PC-9 (cell line): ENCODE results near the gene CREBBP. TPM values are rescaled to one million over a fixed set of nuclear protein-coding genes. Genes with fewer than 3 reads are reported as not detected.

ENCODE experiments used
- BruUV-seq: library from RNA; stranded (reverse); fragments of 400-500 nt; replicated peaks from 2 replicates; lab custom pipeline; 2021; lab: Mats Ljungman, UMichigan
- CTCF ChIA-PET: fragments of 300-600 bp; sonication (Branson Sonifier 250); formaldehyde crosslinking; loops from one replicate; lab custom pipeline; 2022; ENCODE audit warnings: antibody characterized with exemption; lab: Charles Lee
- POLR2A ChIA-PET: fragments of 300-600 bp; sonication (Branson Sonifier 250); formaldehyde crosslinking; loops from one replicate; lab custom pipeline; 2022; ENCODE audit warnings: antibody characterized with exemption; ENCODE audit not compliant: unreplicated experiment; lab: Charles Lee
- DNase-seq, 2 experiments: peaks; one replicate each; pipeline versions ENCODE4 v3.0.0 to v3.0.0-alpha.2; 2015 to 2022; ENCODE audit warnings: mixed read lengths in 1 of 2
- H2AFZ ChIP-seq: fragments of 200-600 bp; sonication (generic); 2 replicates; pipeline ENCODE4 v1.8.1; 2017; ENCODE audit warnings: antibody characterized with exemption
- H3F3A ChIP-seq: fragments of 200-600 bp; sonication (generic); 2 replicates; pipeline ENCODE4 v1.8.1; 2017; ENCODE audit warnings: antibody characterized with exemption, mild to moderate bottlenecking, low read depth; ENCODE audit not compliant: insufficient read depth
- H3K27ac ChIP-seq: fragments of 200-600 bp; sonication (generic); 2 replicates; pipeline ENCODE4 v1.6.1; 2016; ENCODE audit warnings: mixed run types
- H3K27me3 ChIP-seq: fragments of 200-600 bp; sonication (generic); 2 replicates; pipeline ENCODE4 v1.6.1; 2016; ENCODE audit warnings: low read depth, mixed run types; ENCODE audit not compliant: insufficient read depth
- H3K36me3 ChIP-seq: fragments of 200-600 bp; sonication (generic); 2 replicates; pipeline ENCODE4 v1.6.1; 2016; ENCODE audit warnings: low read depth, mixed run types
- H3K4me1 ChIP-seq: fragments of 200-600 bp; sonication (generic); replicated peaks from 2 replicates; pipeline ENCODE4 v1.6.1; 2016; ENCODE audit warnings: mixed run types; ENCODE audit not compliant: insufficient read depth
- H3K4me2 ChIP-seq: fragments of 200-600 bp; sonication (generic); 2 replicates; pipeline ENCODE4 v1.6.1; 2017; ENCODE audit warnings: mixed run types
- H3K4me3 ChIP-seq: fragments of 200-600 bp; sonication (generic); 2 replicates; pipeline ENCODE4 v1.6.1; 2016; ENCODE audit warnings: mixed run types
- H3K79me2 ChIP-seq: fragments of 200-600 bp; sonication (generic); 2 replicates; pipeline ENCODE4 v1.6.1; 2017; ENCODE audit warnings: low read depth, mixed run types
- H3K9me2 ChIP-seq: fragments of 200-600 bp; sonication (generic); 2 replicates; pipeline ENCODE4 v1.8.1; 2017; ENCODE audit warnings: mild to moderate bottlenecking; ENCODE audit not compliant: insufficient read depth
- H3K9me3 ChIP-seq: fragments of 200-600 bp; sonication (generic); 2 replicates; pipeline ENCODE4 v1.8.1; 2016; ENCODE audit warnings: low read depth; ENCODE audit not compliant: insufficient read depth
- H4K20me1 ChIP-seq: fragments of 200-600 bp; sonication (generic); 2 replicates; pipeline ENCODE4 v1.8.1; 2017; ENCODE audit not compliant: insufficient read depth
- EZH2 ChIP-seq: fragments of 200-600 bp; sonication (generic); IDR thresholded peaks from 2 replicates; pipeline ENCODE4 v1.8.0; 2017; ENCODE audit warnings: antibody characterized with exemption, low read depth
- intact Hi-C: fragments of 100-400 bp; cut with micrococcal nuclease; formaldehyde crosslinking; loops from one replicate; pipeline ENCODE4 v1.10.0; 2022; ENCODE audit not compliant: unreplicated experiment
- total RNA-seq: library from RNA; stranded (reverse); gene quantifications from 2 replicates; pipeline ENCODE4 v1.2.3, GENCODE V29; 2021
- TF ChIP-seq, protein P1 (sequence below): fragments of 200-600 bp; sonication (generic); conservative IDR thresholded peaks from 2 replicates; pipeline ENCODE4 v1.6.1; 2017; ENCODE audit warnings: mixed run types, antibody characterized with exemption, mild to moderate bottlenecking, moderate library complexity

Gene CREBBP
- total RNA-seq, 1 experiment from 2014 or later = 74.9 TPM

DNA sequence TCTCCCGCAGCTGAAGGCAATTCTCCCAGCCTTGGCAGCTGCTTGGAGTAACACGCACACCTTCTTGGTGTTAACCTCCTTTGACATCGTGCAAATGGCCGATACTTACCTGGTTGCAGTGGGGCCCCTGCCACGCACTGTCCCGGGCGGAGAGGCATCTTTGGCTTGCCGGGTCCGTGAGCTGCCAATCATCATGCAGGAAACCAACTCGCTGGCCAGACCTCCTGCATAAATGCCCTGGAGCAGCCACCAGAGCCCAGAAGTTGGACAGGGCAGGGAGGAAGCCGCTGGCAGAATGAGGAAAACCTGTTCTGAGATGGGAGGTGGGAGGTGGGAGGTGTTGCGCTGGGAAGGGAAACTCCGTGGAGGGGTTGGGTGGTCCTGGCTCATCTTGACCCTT, 41.7 kb upstream of the CREBBP start:
- Histone ChIP-seq H3K9me2 (no peaks in the 10 kb centered on the region), H3K27ac (no peak overlapping the region), H4K20me1 (no peaks in the 10 kb centered on the region), H3K27me3 (0 out of 2 replicates have a peak, but pooled peaks cover 5% of the 10 kb centered on the region), H2AFZ (no peak overlapping the region), H3K4me1 (peaks cover 15% of the 10 kb centered on the region), H3K79me2 (no peaks in the 10 kb centered on the region), H3K9me3 (no peaks in the 10 kb centered on the region), H3K4me3 (no peak overlapping the region), H3K4me2 (peak overlapping the region; percentile 59), H3F3A (no peaks in the 10 kb centered on the region; the same call in 1 of the 2 replicates), H3K36me3 (no peaks in the 10 kb centered on the region)
- POLR2A ChIA-PET = no interaction called here
- intact Hi-C loops = no loop called here
- BruUV-seq = no TSS peak
- DNase-seq = peak; percentile 65 to 70
- TF ChIP-seq, protein P1, sequence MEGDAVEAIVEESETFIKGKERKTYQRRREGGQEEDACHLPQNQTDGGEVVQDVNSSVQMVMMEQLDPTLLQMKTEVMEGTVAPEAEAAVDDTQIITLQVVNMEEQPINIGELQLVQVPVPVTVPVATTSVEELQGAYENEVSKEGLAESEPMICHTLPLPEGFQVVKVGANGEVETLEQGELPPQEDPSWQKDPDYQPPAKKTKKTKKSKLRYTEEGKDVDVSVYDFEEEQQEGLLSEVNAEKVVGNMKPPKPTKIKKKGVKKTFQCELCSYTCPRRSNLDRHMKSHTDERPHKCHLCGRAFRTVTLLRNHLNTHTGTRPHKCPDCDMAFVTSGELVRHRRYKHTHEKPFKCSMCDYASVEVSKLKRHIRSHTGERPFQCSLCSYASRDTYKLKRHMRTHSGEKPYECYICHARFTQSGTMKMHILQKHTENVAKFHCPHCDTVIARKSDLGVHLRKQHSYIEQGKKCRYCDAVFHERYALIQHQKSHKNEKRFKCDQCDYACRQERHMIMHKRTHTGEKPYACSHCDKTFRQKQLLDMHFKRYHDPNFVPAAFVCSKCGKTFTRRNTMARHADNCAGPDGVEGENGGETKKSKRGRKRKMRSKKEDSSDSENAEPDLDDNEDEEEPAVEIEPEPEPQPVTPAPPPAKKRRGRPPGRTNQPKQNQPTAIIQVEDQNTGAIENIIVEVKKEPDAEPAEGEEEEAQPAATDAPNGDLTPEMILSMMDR = no peak
- TF ChIP-seq EZH2 = no peak
- CTCF ChIA-PET = interaction anchor here (0.9 kb wide), 1 partner anchor 332 kb away, joined by 3 read pairs; no protein-coding TSS in a partner anchor

DNA sequence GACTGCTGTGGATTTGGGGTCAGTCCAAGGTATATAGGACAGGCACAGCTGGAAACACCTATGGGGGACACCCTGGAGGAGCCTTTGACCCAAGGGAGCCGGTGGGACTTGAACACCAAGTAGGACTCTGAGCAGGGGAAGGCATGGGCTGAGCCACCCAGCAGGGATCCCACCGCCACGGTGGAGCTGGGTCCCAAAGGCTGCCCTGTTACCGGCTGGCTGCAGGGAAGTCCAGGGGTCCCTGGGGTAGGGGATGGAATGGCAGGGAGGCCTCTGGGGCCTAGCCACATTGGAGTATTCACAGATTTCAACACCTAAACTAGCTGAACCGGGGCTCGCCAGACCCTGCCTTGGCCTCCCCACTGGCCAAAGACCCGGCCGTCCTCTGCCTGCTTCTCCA, 39.7 kb upstream of the CREBBP start:
- Histone ChIP-seq H3K27ac (no peak overlapping the region), H4K20me1 (no peaks in the 10 kb centered on the region), H3K9me3 (no peaks in the 10 kb centered on the region), H3K4me3 (no peak overlapping the region), H3K36me3 (no peaks in the 10 kb centered on the region), H3K79me2 (no peaks in the 10 kb centered on the region), H3K4me1 (peaks cover 15% of the 10 kb centered on the region), H3K9me2 (no peaks in the 10 kb centered on the region), H2AFZ (no peak overlapping the region), H3K4me2 (no peak overlapping the region), H3F3A (no peaks in the 10 kb centered on the region; the same call in 1 of the 2 replicates), H3K27me3 (0 out of 2 replicates have a peak, but pooled peaks cover 5% of the 10 kb centered on the region)
- no TSS peak for BruUV-seq
- no peak for DNase-seq
- ChIA-PET CTCF (no interaction called here), POLR2A (no interaction called here)
- intact Hi-C loops = no loop called here
- TF ChIP-seq, protein P1 = no peak
- TF ChIP-seq EZH2 = no peak

- CTCF ChIA-PET = no interaction called here
- Histone ChIP-seq H3K79me2 (no peaks in the 10 kb centered on the region), H3K4me1 (peaks cover 15% of the 10 kb centered on the region), H3K27me3 (0 out of 2 replicates have a peak, but pooled peaks cover 5% of the 10 kb centered on the region), H3K4me2 (no peak overlapping the region), H3K4me3 (no peak overlapping the region), H3F3A (no peaks in the 10 kb centered on the region; the same call in 1 of the 2 replicates), H2AFZ (no peak overlapping the region), H3K36me3 (no peaks in the 10 kb centered on the region), H3K27ac (no peak overlapping the region), H3K9me3 (no peaks in the 10 kb centered on the region), H3K9me2 (no peaks in the 10 kb centered on the region), H4K20me1 (no peaks in the 10 kb centered on the region)
- TF ChIP-seq, protein P1 = no peak
- TF ChIP-seq EZH2 = no peak
- POLR2A ChIA-PET = no interaction called here
- no peak for DNase-seq
- intact Hi-C loops = no loop called here
- no TSS peak for BruUV-seq
Observed at GRCh38 chr16:3919413-3919812, 38.9 kb upstream of the CREBBP start.
